Activated naive CD8-positive, alpha-beta T cell (primary cell): ENCODE measurements around the gene BACH2.
A peak's percentile ranks its signal among the peaks of the same experiment; 100 is the strongest.

Source experiments
- H3K27ac Mint-ChIP-seq: one replicate; pipeline ENCODE4 v1.8.0; 2021; ENCODE audit warnings: mixed read lengths
- H3K27me3 Mint-ChIP-seq: one replicate; pipeline ENCODE4 v1.8.0; 2021; ENCODE audit warnings: mixed read lengths
- H3K36me3 Mint-ChIP-seq: one replicate; pipeline ENCODE4 v1.8.0; 2021; ENCODE audit warnings: mixed read lengths
- H3K4me1 Mint-ChIP-seq: one replicate; pipeline ENCODE4 v1.8.0; 2021; ENCODE audit warnings: low read depth, mixed read lengths
- H3K4me3 Mint-ChIP-seq: one replicate; pipeline ENCODE4 v1.8.0; 2021; ENCODE audit warnings: mild to moderate bottlenecking, mixed read lengths
- H3K9me3 Mint-ChIP-seq: one replicate; pipeline ENCODE4 v1.8.0; 2021; ENCODE audit warnings: low read depth, mixed read lengths

Gene BACH2

DNA sequence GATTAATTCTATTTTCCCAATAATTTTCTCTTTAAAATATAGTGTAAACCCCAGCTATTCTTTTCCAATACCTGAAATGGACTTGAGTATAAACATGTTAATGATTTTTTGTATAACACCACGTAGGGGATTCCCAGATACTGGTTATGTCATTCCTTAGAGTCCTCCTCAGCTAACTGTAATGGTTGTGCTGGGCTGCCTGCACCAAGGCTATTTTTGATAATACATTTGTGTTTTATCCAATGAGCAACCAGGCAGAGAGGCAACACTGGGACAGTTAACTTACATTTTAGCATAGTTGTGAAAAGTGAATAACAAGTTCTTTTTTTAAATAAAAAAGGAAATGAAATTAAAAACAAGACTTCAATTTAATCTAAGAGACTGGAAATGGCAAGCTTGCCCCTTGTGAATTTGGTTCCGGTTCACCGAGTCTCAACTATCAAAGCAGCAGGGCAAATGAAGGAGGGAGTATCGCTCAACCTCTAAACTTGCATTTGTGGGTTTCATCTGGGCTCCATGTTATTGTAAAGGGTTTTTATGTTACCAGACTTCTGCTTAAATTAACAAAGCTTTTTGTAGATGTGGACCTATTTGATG is 18.8 kb upstream of the BACH2 start:
- no peak overlapping the region for H3K27ac Mint-ChIP-seq
- H3K36me3 Mint-ChIP-seq: no peaks in the 10 kb centered on the region
- H3K27me3 Mint-ChIP-seq: no peaks in the 10 kb centered on the region
- H3K4me1 Mint-ChIP-seq: peaks cover 18% of the 10 kb centered on the region
- no peaks in the 10 kb centered on the region for H3K9me3 Mint-ChIP-seq
- no peak overlapping the region for H3K4me3 Mint-ChIP-seq

DNA sequence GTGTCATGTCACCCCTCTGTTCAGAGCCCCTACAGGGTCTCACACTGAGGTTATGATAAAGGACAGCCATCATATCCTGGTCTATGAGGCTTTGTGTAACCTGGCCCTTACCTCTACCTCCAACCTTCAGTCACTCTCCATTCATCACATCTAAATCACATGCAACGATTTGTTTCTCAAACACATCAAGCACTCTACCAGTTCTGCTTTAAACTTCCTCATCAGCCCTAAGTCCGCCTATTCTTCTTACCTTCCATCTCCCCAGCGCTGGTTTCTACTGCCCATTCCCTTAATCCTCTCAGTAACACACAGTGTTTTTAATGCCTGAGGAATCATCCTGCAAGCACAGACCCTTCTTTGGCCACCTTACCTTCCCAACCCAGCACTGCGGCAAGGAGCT is 17.9 kb upstream of the BACH2 start:
- Mint-ChIP-seq H3K36me3 (peaks cover 3% of the 10 kb centered on the region), H3K27ac (no peak overlapping the region), H3K4me1 (peaks cover 9% of the 10 kb centered on the region), H3K27me3 (no peaks in the 10 kb centered on the region), H3K4me3 (no peak overlapping the region), H3K9me3 (no peaks in the 10 kb centered on the region)

DNA sequence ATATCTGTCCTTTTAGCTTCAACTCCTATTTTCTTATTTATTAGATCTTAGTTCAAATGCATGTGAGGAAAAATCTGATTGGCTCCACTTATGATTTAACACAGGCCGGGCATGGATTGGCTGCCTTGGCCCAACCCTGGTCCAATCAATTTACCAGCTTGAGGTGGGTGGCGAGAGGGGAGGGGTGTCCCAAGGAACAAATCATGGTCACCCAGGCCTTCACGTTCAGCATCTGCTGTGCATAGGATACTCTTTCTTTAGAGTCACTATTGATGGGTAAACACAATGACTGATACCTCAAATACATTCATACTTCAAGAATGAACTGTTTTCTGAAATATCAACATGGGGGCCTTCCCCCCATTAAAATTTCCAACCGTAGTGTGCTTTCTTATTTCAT is 14.9 kb upstream of the BACH2 start:
- H3K27ac Mint-ChIP-seq: no peak overlapping the region
- H3K4me1 Mint-ChIP-seq: no peaks in the 10 kb centered on the region
- H3K36me3 Mint-ChIP-seq: peaks cover 5% of the 10 kb centered on the region
- H3K27me3 Mint-ChIP-seq: no peaks in the 10 kb centered on the region
- no peaks in the 10 kb centered on the region for H3K9me3 Mint-ChIP-seq
- no peak overlapping the region for H3K4me3 Mint-ChIP-seq

DNA sequence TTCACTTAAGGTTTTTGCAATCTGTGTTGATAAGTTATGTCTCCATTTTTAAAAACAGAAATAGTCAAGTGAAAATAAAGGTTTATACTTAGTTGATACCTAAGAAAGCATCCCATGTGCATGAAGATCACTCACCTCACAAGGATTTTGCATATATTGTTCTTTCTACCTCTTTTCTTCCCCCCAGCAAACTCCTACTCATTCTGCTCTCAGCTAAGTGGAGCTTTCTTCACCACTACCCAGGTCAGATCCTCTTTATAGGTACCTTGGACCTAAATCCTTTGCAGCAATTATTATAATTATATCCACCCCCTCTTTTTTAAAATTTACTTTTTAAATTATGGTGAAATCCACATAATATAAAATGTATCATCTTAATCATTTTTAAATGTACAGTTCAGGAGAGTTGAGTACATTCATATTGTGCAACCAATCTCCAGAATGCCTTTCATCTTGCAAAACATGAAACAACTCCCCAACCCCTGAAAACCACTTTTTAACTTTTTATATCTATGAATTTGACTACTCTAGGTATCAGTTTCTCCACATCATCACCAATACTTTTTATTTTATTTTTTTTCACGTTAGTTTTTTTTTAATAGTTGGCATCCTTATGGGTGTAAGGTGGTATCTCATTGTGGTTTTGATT is 9.3 kb upstream of the BACH2 start:
- Mint-ChIP-seq H3K36me3 (peaks cover 5% of the 10 kb centered on the region), H3K27me3 (no peaks in the 10 kb centered on the region), H3K4me1 (peaks cover 34% of the 10 kb centered on the region), H3K4me3 (no peak overlapping the region), H3K9me3 (no peaks in the 10 kb centered on the region), H3K27ac (peak overlapping the region; percentile 51)

DNA sequence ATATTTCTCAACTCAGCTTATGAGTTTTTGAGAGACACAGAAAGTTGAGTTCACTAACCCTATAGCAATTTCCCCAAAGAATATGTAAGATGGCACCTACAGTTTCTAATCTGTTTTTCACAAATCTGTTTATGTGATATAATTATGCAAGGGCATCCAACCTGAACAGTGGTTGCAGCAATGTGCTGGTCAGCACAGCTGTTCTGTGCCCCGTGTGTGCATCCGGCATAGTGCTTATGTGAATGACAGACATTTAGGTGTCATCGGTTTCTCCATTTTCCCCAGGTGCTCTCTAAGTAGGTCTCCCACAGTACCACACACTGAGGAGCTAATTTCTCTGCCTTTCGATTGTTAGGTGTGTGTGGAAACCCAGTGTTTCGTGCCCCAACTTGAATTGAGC is 7.7 kb upstream of the BACH2 start:
- Mint-ChIP-seq H3K36me3 (peaks cover 2% of the 10 kb centered on the region), H3K9me3 (no peaks in the 10 kb centered on the region), H3K27ac (no peak overlapping the region), H3K4me1 (peaks cover 42% of the 10 kb centered on the region), H3K4me3 (no peak overlapping the region), H3K27me3 (no peaks in the 10 kb centered on the region)

DNA sequence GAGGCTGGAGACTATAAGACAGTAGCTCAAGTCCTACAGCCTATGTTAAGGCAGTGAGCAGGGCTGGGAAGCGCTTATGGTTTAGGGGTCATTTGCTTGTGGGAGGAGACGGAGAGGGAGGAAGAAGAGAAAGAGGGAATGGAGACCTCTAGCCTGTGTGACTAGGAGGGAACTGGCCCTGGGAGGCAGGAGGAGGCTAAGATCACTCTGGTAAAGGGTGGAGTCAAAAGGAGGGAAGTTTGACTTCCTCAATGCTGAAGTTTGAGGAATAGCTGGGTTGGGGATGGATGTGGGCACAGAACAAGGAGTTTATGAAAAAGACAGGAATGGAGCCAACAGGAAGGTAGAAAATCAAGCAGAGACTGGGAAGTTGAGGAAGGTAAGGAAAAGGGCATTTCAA is 6.4 kb upstream of the BACH2 start:
- Mint-ChIP-seq H3K27ac (peak overlapping the region; percentile 36), H3K4me3 (no peak overlapping the region), H3K36me3 (peaks cover 2% of the 10 kb centered on the region), H3K4me1 (peaks cover 48% of the 10 kb centered on the region), H3K9me3 (no peaks in the 10 kb centered on the region), H3K27me3 (no peaks in the 10 kb centered on the region)

DNA sequence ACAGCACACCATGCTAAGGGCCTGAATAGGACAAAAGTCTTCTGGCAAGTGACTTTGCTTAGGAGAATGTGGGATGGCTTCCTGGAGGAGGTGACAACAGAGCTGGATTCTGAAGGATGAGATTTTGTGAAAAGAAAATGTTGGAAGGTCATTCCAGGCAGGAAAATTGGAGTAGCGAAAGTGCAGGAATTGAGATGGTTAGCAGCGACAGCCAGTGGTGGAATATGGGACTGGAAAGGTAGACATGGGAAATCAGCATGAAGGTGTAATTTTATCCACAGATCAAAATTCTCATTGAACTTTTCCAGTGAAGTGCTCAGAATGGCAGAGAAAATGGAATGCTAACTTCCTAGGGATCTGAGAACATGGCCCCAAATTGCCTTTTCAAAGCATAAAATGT is 5.7 kb upstream of the BACH2 start:
- H3K9me3 Mint-ChIP-seq: no peaks in the 10 kb centered on the region
- H3K27ac Mint-ChIP-seq: no peak overlapping the region
- H3K36me3 Mint-ChIP-seq: peaks cover 2% of the 10 kb centered on the region
- H3K4me3 Mint-ChIP-seq: no peak overlapping the region
- no peaks in the 10 kb centered on the region for H3K27me3 Mint-ChIP-seq
- peaks cover 53% of the 10 kb centered on the region for H3K4me1 Mint-ChIP-seq

DNA sequence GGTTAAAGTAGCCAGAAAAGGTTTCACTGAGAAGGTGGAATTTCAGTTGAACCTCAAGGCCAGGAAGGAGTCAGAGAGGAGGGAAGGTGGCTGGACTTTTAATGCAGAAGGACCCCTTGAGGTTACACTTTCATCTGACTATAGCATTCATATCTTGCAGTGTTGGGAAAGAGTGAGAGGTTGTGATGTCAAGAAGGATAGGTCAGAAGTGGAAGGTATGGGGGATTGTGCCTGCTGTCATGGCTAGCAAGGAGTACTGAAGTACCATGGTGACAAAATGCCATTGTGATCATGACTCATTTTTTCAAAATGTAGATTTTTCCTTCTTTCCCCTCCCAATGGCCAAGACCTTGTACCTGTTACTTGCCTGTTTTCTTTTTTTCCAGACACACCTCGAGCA is 5.2 kb upstream of the BACH2 start:
- H3K4me1 Mint-ChIP-seq: peaks cover 53% of the 10 kb centered on the region
- H3K27me3 Mint-ChIP-seq: no peaks in the 10 kb centered on the region
- no peaks in the 10 kb centered on the region for H3K9me3 Mint-ChIP-seq
- H3K27ac Mint-ChIP-seq: no peak overlapping the region
- no peak overlapping the region for H3K4me3 Mint-ChIP-seq
- no peaks in the 10 kb centered on the region for H3K36me3 Mint-ChIP-seq

DNA sequence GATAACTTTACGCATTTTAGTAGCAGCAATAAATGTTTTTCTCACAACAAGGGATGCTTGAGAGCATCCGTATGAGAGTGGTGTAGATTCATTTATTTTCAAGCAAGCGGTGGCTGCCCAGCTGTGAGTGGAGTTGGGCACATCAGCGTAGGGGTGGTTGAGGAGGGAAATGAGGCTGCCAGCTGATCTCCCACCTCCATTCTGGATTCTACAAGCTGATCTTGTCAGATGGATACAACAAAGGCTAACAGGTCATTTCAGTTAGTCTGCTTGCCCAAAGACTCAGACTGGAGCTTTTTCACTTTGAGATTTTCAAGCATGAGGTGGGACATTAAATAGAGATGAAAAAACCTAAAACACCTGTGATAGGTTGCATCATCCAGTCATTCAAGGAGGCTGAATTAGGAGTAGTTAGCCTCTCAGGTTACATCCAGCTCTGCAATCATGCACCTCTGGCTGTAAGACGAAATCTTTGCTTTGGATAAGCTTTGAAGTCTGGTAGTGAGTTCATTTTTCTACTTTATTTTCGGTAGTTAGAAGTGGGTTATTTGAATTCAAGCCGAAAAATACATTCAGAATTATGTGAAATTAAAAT is 1.9 kb upstream of the BACH2 start:
- no peaks in the 10 kb centered on the region for H3K9me3 Mint-ChIP-seq
- peak overlapping the region; percentile 74 for H3K4me3 Mint-ChIP-seq
- peaks cover 44% of the 10 kb centered on the region for H3K4me1 Mint-ChIP-seq
- H3K27ac Mint-ChIP-seq: peak overlapping the region; percentile 74
- peaks cover 7% of the 10 kb centered on the region for H3K36me3 Mint-ChIP-seq
- no peaks in the 10 kb centered on the region for H3K27me3 Mint-ChIP-seq

DNA sequence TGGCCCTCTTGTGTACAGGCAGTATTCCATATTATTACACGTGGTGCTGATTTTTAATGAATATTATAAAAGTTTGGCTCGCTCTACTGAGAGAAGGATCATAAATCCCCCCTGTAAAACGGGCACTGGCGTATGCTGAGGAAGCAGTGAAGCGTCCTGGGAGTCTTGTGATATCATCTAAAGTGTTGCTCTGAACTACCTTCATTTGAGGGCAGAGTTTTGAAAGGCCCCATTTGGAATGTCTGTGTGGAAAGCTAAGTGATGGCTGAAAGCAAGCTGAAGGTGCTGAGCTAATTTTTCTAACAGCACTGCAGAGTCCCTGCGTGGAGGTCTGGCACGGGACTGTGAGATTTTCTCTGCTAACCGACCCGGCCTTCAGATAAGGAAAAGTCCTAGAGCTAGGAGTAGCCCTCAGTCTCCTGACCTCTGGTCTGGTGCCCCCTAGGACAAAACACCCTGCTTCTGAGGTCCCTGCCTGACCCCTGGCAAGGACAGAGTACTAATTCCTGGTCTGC is 1.3 kb upstream of the BACH2 start:
- no peaks in the 10 kb centered on the region for H3K9me3 Mint-ChIP-seq
- H3K36me3 Mint-ChIP-seq: peaks cover 9% of the 10 kb centered on the region
- no peaks in the 10 kb centered on the region for H3K27me3 Mint-ChIP-seq
- H3K27ac Mint-ChIP-seq: peak overlapping the region; percentile 74
- H3K4me1 Mint-ChIP-seq: peaks cover 47% of the 10 kb centered on the region
- H3K4me3 Mint-ChIP-seq: peak overlapping the region; percentile 74

DNA sequence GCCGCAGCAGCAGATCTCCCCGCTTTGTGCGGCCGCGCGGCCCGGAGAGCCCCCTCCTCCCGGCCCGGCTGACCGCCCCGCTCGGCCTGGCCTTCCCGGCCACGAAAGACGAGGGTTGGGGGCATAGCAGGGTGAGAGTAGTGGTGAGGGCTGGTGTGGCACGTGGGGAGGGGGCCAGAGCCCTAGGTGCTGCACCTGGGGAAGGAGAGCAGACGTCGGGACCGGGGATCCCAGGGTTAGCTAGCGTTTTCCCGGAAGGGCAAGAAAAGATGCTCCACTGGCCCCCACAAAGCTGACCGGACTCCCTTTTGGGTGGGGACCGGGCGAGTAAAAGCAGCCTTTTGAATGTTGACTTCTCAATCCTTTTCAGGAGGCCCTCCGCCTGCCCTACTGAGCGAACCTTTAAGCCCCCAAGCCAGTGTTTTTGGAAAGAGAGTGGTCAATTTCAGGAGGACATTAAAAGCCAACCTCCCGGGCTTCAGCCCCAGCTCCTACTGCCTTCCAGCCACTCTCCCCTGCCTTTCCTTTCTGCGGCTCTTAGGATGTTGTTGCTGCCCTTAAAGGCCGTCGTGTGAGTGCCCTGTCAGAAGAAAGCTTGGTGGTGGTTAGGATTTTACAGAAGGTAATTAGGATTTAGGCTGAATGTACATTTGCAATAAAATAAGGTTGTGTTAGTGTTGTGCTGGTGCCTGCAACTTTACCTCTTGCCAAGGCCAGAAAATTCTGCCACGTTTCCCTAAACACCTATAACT is 648 bp upstream of the BACH2 start:
- Mint-ChIP-seq H3K4me1 (peaks cover 47% of the 10 kb centered on the region), H3K27ac (peak overlapping the region; percentile 74), H3K9me3 (no peaks in the 10 kb centered on the region), H3K27me3 (no peaks in the 10 kb centered on the region), H3K4me3 (peak overlapping the region; percentile 74), H3K36me3 (peaks cover 9% of the 10 kb centered on the region)

DNA sequence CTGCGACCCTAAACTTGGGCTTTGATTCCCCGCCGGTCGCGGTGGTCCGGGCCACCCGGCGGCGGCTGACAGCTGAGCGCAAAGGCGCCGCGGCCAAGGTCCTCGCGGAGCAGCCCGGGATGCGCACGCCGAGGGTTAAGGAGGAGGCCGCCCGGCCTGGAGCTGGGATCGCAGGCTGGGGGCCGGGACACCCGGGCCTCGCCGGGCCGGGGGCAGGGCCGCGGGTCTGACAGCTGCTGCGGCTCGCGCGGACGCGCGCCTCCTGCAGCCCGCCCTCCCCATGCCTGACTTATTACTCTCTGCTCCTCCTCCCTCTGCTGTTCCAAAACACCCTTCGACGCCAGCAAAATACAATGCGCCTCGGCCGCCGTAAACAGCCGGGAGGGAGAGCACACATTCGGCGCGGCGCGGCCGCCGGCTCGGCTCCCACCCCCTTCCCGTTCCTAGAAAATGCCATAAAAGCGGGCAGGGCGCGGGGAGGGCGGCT is 746 bp downstream of the BACH2 start:
- peaks cover 54% of the 10 kb centered on the region for H3K4me1 Mint-ChIP-seq

DNA sequence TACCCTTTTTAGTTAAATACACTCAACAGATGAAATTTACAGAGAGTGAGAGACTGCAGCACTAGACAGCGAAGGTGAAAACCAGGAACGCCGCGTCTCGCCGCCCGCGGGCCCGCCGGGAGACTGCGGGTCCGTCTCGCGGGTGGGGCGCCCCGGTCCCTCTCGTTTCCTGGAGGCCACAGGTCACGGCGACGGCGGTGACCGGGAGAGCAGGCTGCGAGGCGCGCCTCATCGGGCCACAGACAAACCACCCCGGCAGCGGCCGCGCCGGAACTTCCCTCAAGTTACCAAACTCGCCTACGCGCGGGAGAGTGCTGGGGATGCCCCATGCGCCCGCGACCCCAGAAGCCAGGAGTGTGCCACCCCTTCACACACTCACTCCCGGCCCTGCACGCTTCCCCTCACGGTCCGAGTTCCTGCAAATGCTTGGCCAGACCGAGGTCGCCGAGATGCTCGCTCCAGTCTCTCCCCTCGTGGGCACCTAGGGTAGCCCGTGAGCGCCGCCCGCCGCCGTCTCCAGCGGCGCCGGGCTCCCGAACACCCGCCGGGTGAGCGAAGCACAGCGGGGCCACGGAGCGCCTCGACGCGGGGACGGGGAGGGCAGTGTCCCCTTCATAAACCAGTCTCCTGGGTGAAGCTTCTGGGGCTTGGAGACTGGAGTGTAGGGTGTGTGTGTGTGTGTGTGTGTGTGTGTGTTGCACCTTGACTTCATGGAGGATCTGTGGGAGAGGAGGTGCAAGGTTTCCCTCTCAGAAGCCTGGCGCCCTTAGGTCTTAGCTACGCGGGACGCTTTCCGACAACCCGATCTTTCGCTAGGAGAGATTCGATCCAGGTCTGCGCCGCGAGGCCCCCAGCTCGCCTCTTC is 1.4 kb downstream of the BACH2 start:
- no peaks in the 10 kb centered on the region for H3K9me3 Mint-ChIP-seq
- H3K36me3 Mint-ChIP-seq: peaks cover 21% of the 10 kb centered on the region
- no peaks in the 10 kb centered on the region for H3K27me3 Mint-ChIP-seq
- peaks cover 58% of the 10 kb centered on the region for H3K4me1 Mint-ChIP-seq
- H3K4me3 Mint-ChIP-seq: peak overlapping the region; percentile 96
- H3K27ac Mint-ChIP-seq: peak overlapping the region; percentile 99

More for the DNA sequence above, 746 bp downstream of the BACH2 start:
- Mint-ChIP-seq H3K36me3 (peaks cover 15% of the 10 kb centered on the region), H3K4me3 (peak overlapping the region; percentile 96), H3K27ac (peak overlapping the region; percentile 99), H3K9me3 (no peaks in the 10 kb centered on the region), H3K27me3 (no peaks in the 10 kb centered on the region)

DNA sequence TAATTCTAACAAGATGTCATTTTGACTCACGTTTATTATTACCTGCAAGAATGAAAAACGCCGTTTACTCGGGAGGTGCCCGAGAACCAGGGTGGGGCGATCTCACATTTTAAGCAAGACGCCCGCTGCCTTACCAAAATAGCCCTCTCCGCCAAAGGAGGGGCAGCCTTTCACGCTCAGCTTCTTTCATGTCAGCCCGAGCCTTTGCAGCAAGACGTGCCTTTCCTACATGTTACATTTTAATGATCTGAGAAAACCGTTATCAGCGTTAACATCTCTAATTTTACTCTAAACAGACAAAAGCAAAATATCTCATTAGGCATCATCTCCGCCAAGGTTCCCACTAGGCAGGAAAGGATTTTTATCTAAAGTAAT is 2.0 kb downstream of the BACH2 start:
- peak overlapping the region; percentile 96 for H3K4me3 Mint-ChIP-seq
- H3K9me3 Mint-ChIP-seq: no peaks in the 10 kb centered on the region
- H3K27ac Mint-ChIP-seq: peak overlapping the region; percentile 99
- peaks cover 25% of the 10 kb centered on the region for H3K36me3 Mint-ChIP-seq
- H3K27me3 Mint-ChIP-seq: no peaks in the 10 kb centered on the region
- H3K4me1 Mint-ChIP-seq: peaks cover 59% of the 10 kb centered on the region
